ENCODE measurements around the gene NT5C3B.
A peak's percentile ranks its signal among the peaks of the same experiment; 100 is the strongest.
"Not testable (repeated sequence)": the region's sequence is repeated elsewhere in the genome, so short reads cannot be mapped to it uniquely, and the experiment has no call there.

NT5C3B gene

GRCh38 chr17:41837761-41838538, 1.9 kb upstream of the NT5C3B start, which contains the start of gene KLHL10:
KLHL10 (plus strand) TSS chr17:41837825; CDS start chr17:41837933, 108 bp downstream.
- DNase-seq, result no peak

GRCh38 chr17:41836550-41837196, 641 bp upstream of the NT5C3B start:
- peak in 1 of 2 donors; percentile 2 for DNase-seq

DNA sequence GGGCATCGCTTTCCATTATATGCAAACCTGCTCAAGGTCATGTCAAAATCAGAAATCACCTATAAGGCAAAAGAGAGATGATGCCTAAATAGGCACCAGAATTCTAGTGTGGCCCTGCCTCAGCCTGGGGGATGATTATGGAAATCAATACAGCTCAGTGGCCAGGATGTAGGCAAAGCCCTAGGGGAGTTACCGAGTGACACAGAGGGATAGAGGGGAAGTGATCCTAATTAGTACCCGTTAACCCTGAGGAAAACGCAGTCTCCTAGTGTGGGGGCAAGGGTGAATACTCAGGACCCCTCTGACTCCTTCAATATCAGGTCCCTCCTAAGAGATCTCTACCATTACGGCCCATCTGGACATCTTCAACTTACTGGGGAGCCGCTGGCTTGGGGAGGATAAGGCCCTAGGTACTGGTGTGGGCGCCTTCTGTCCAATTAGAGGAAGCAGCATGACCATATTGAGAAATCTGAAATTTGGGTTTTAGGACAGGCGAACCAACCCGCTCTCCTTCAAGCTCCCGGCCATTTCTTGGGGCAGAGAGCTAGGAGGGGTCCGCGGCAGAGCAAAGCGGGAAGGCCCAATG, 725 bp downstream of the NT5C3B start:
- no peak for DNase-seq

GRCh38 chr17:41829961-41830360, 6.1 kb downstream of the NT5C3B start:
- DNase-seq, result not testable (repeated sequence)

DNA sequence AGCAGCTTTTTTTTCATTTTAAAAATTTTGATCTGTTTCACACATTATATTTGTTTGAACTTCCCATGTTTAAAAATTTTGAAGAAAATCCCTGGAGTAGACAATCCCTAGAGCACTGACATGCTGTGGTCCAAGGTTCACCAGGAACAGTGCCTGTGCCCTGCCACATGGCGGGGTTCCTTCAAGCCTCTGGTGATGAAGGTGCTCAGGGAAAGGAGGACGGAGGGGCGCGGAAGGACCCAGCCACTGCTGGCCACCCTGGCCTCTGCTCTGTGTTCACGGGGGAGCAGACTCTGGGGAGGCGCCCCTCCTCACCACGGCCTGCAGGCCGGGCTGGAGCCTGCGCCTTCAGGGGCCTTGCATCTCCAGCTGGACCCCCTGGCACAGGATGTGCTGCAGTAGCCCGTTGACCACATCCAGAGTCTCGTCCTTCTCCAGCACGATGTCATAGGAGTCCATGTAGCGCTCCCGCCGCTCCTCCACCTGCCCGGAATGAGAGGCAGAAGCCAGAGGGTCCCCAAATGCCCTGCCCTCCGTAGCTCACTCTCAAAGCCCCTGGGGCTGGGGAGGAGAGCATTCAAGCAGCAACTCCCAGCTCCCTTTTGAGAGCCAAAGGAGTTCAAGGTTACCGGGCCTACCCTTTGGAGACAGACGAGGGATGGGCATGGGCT, 10.7 kb downstream of the NT5C3B start:
- DNase-seq, result no peak

DNA sequence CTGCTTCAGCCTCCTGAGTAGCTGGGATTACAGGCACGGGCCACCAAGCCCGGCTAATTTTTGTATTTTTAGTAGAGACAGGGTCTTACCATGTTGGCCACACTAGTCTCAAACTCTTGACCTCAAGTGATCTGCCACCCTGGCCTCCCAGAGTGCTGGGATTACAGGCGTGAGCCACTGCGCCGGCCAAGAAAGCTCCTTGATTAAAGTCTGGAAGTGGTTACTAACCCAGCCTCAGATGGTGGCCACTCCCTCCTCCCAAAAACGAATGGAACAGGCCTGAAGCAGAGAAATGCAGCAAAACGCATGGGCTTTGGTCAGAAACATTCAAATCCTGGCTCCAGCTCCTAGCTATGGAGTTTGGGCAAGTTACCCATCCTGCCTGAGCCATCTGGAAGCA, 11.9 kb downstream of the NT5C3B start:
- no peak for DNase-seq

DNA sequence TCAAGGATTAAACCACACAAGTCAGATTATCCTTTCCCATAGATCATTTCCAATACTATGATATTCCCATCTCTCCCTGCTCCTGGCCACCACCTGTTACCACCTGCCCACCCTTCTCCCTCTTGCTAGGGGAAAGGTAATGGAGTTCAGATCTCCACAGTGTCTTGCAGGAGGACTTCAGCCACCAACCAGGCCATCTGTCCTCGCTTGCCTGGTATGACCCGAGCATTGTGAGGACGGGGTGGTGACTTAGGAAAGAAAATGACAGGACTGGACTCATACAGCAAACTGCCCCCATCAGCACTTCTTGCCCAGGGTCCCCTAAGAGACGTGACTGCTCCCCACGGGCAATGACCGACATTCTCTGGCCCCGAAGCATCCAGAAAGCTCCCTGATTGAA, 12.5 kb downstream of the NT5C3B start:
- DNase-seq, result no peak

DNA sequence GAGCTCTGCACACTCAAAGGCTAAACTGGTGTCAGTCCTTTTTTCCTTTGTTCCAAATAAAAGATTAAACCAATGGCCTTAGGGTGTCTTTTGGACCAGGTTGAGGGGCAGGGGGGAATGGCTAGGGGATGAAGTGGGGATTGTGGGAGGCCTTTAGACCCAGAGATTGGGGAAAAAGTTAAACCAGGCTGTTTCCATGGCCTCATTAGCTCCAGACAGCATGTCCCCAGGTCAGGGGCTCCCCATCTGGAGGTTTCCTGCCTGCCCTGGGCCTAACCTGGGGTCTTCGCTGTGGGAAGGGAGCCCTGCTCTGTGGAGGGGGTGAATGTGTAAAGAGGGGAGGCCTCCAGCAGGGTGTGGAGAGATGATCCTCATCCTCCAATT, 12.9 kb downstream of the NT5C3B start:
- no peak for DNase-seq

DNA sequence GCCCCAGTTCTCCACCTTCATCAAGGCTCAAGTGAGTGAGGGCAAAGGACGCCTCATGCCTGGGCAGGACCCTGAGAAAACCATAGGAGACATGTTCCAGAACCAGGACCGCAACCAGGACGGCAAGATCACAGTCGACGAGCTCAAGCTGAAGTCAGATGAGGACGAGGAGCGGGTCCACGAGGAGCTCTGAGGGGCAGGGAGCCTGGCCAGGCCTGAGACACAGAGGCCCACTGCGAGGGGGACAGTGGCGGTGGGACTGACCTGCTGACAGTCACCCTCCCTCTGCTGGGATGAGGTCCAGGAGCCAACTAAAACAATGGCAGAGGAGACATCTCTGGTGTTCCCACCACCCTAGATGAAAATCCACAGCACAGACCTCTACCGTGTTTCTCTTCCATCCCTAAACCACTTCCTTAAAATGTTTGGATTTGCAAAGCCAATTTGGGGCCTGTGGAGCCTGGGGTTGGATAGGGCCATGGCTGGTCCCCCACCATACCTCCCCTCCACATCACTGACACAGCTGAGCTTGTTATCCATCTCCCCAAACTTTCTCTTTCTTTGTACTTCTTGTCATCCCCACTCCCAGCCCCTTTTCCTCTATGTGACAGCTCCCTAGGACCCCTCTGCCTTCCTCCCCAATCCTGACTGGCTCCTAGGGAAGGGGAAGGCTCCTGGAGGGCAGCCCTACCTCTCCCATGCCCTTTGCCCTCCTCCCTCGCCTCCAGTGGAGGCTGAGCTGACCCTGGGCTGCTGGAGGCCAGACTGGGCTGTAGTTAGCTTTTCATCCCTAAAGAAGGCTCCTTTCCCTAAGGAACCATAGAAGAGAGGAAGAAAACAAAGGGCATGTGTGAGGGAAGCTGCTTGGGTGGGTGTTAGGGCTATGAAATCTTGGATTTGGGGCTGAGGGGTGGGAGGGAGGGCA, 13.6 kb downstream of the NT5C3B start:
- no peak for DNase-seq

GRCh38 chr17:41821776-41822175, 14.3 kb downstream of the NT5C3B start:
- DNase-seq, result no peak

DNA sequence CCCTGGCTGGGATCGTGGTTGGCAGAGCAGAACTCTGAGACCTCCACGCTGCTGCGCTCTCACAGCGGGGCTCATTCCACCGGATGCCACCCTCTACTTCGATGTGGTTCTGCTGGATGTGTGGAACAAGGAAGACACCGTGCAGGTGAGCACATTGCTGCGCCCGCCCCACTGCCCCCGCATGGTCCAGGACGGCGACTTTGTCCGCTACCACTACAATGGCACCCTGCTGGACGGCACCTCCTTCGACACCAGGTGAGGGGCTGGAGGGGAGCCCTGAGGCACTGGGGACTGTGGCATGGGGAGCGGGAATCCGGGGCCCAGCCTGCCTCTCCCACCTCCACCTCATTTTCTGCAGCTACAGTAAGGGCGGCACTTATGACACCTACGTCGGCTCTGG, 18.0 kb downstream of the NT5C3B start:
- DNase-seq, result no peak

- no peak for DNase-seq
Measured at GRCh38 chr17:41816637-41817320, 19.3 kb downstream of the NT5C3B start.

- DNase-seq, result no peak
Measured at GRCh38 chr17:41814195-41814594, 21.8 kb downstream of the NT5C3B start.

DNA sequence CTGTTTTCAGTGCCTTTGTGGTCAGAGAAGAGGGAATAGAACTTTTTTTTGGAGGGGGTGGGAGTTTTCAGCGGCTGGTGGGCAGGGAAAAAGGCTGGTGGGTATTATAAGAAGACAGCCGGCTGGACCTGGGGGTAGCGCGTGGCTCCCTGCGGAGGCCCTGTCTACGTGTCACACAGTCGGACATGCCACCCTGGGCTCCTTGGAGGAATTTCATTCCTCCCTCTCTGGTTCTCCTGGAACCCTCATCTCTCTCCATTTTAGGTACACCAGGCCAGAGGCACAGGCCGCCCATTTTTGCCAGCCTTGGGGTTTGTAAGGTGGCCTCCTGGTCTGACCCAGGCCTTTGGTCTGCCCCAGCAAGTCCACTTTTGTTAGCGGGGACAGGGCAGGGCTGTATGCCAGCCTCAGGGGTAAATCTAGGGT, 22.3 kb downstream of the NT5C3B start:
- DNase-seq, result no peak

- DNase-seq, result no peak
Measured at GRCh38 chr17:41813152-41813680, 22.8 kb downstream of the NT5C3B start.

- DNase-seq, result peak; percentile 27 to 47
Measured at GRCh38 chr17:41812381-41813151, 23.5 kb downstream of the NT5C3B start, which contains the start of gene FKBP10. FKBP10 (plus strand) TSS chr17:41813004; CDS start chr17:41813035, 31 bp downstream.

DNA sequence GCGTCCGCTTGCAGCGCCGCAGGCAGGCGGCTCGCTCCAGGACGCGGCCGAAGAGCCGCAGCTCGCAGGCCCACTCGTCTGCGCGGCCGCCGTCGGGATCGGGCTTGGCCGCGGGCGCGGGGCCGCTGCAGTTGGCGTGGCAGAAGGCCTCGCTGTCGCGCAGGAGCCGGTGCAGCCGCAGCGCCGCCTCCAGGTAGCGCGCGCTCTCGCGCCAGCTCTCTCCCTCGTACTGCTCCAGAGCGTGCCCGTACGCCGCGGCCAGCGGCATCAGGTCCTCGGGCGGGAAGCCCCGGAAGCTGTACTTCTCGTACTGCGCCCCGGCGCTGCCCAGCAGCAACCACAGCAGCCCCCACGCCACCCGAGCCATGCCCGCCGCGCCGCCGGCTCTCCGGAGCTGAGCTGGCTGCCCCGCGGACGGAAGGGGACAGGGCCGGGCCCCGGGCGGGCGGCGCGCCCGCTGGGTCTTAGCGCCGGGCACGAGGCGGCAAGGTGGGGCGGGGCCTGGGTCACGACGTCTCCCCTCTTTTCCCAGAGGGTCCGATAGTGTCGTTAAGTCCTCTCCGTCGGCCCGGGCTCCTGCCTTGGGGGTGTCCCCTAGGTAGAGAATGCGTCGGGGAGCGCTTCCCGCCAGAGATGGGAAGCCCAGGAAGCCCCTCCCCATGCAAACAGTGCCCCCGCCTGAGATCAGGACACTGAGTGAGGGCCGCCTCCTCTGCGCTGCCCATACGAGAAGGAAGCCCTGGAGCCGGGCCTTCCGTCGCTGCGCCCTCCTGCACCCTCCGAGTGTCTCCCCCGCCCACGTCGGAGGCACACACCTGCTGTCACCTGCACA, 24.3 kb downstream of the NT5C3B start, which contains the start of gene P3H4:
Gene P3H4 (minus strand): TSS at position 401 of the 832 bp plus-strand sequence. CDS start 34 bp downstream, at position 367.
- DNase-seq, result peak; percentile 76 to 78

DNA sequence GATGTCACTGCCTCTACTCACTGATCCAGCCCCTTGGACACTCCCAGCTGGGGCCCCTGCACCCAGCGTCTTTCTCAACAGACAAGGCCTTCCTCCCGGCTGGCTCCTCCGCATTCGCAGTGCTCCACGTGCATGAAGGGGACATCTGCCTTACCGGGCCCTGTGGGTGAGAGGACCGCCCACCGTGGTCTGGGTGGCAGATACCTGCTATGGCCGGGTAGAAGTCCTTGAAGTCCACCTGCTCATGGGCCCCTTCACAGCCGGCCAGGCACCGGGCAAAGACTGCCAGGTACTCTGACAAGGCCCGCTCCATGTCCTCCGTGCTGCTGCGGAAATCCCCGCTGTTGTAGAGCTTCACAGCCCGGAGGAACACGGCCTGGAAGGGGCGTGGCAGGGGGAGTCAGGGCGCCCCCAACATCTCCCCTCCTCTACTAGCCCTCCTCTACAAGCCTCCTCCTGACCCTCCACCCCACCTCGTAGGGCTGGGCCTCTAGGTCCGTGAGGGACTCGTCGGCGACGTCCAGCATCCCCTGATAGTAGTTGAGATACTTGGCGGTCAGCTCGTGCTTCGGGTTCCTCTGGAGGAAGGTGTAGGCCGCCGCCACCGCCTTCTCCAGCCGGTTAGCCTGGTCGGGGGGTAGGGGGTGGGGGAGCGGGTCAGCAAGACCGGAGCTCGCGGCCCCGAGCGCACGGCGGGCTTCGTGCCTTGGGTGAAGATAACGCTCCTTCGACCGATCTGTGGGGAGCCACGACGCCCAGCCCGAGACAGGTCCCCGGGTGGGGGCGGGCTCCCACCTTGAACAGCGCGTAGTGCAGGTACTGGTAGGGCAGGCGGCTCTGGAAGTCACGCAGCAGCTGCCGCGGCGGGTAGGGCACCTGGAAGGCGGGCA, 25.1 kb downstream of the NT5C3B start:
- no peak for DNase-seq

Data from CD4-positive, alpha-beta T cell treated with Interleukin-1 beta for 1 hour (primary cell).